HepG2 (cell line): Measurements from ENCODE around the gene BRCA1. TPM values are rescaled to one million over a fixed set of nuclear protein-coding genes. Genes with fewer than 3 reads are reported as not detected.

Source experiments
- GMEB1 ChIP-seq: sonication (generic); formaldehyde crosslinking; IDR thresholded peaks from 2 replicates; pipeline ENCODE4 v1.5.1; 2020; ENCODE audit warnings: missing genetic modification reagents, mild to moderate bottlenecking, borderline replicate concordance
- HNRNPUL1 ChIP-seq: fragments of 200-400 bp; formaldehyde crosslinking; IDR thresholded peaks from 2 replicates; pipeline ENCODE4 v1.6.1; 2017; ENCODE audit warnings: low read depth, mild to moderate bottlenecking, low read length, moderate library complexity
- JDP2 ChIP-seq: sonication (generic); formaldehyde crosslinking; IDR thresholded peaks from 2 replicates; pipeline ENCODE4 v1.8.1; 2022; ENCODE audit warnings: missing genetic modification reagents, borderline replicate concordance
- PHB2 ChIP-seq: fragments of 450-650 bp; IDR thresholded peaks from 2 replicates; pipeline ENCODE4 v1.6.1; 2018; ENCODE audit not compliant: partially characterized antibody
- TAF15 ChIP-seq: fragments of 200-400 bp; formaldehyde crosslinking; IDR thresholded peaks from one replicate; pipeline ENCODE4 v1.6.1; 2018; ENCODE audit warnings: mild to moderate bottlenecking, low read depth, low read length; ENCODE audit not compliant: poor library complexity, severe bottlenecking
- TGIF2 ChIP-seq: IDR thresholded peaks from 2 replicates; pipeline ENCODE4 v1.6.1; 2016; ENCODE audit warnings: control low read depth, missing compliant biosample characterization
- ZNF337 ChIP-seq: sonication (generic); formaldehyde crosslinking; IDR thresholded peaks from 2 replicates; pipeline ENCODE4 v1.5.1; 2020; ENCODE audit warnings: missing genetic modification reagents, low read depth, mild to moderate bottlenecking, borderline replicate concordance
- polyA plus RNA-seq, 8 experiments: library from polyadenylated mRNA; depleted of rRNA in 3 of 8; stranded (reverse) in 7 of 8; unstranded in 1 of 8; fragments of >200 nt; fragmentation: Illumina TruSeq in 4 of 8; extraction: Trizol in 4 of 8; gene quantifications; 2 replicates each; pipeline versions ENCODE4 v1.2.1 to v1.2.3, GENCODE V29; 2011 to 2016; ENCODE audit warnings: low read depth in 4 of 8, missing spikeins in 1 of 8, mixed read lengths in 1 of 8; ENCODE audit not compliant: insufficient read depth in 1 of 8
- total RNA-seq, 5 experiments: library from RNA; depleted of rRNA; stranded (reverse); fragments of >200 nt; fragmentation: Illumina TruSeq; extraction: Trizol; gene quantifications; 2 replicates each; pipeline ENCODE4 v1.2.3, GENCODE V29; 2016; ENCODE audit warnings: low read depth in 1 of 5
- TF ChIP-seq, protein P1 (sequence below): IDR thresholded peaks from 2 replicates; pipeline ENCODE4 v1.6.1; 2016; ENCODE audit warnings: low read depth, control low read depth
- TF ChIP-seq, protein P2 (sequence below): sonication (generic); formaldehyde crosslinking; IDR thresholded peaks from 2 replicates; pipeline ENCODE4 v1.4.0; 2020; ENCODE audit warnings: missing genetic modification reagents, borderline replicate concordance
- TF ChIP-seq, protein P3 (sequence below): sonication (generic); formaldehyde crosslinking; IDR thresholded peaks from 2 replicates; pipeline ENCODE4 v1.4.0; 2020; ENCODE audit warnings: missing genetic modification reagents

The BRCA1 gene
- total and polyA plus RNA-seq, 2 of the 13 experiments (the other 11 are each of a cell fraction or from before 2014, with no cell fraction given), result 13.3 to 37.5 TPM

DNA sequence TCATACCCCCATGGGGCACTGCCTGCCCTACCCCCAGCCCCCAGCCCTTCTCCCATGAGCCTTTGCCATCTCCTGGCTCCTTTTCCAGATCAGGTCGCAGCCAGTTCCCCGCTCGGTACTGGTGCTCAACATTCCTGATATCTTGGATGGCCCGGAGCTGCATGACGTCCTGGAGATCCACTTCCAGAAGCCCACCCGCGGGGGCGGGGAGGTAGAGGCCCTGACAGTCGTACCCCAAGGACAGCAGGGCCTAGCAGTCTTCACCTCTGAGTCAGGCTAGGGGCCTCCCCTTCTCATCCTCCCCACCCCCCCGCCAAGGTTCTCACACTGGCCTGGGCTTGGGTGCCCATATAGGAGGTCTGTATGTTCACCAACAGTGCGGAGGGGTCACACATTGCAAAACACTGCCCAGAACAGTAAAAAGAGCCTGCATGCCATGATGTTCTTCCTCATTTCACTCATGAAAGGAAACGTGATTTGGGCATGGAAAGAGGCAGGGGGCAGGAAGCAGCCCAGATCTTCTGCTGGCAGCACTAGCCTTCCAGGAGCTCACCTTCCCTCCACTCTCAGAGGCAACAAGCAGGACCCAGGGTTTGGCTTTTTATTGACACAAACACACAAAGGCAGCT, 111.0 kb downstream of the BRCA1 start (continued):
- TF ChIP-seq, protein P1, sequence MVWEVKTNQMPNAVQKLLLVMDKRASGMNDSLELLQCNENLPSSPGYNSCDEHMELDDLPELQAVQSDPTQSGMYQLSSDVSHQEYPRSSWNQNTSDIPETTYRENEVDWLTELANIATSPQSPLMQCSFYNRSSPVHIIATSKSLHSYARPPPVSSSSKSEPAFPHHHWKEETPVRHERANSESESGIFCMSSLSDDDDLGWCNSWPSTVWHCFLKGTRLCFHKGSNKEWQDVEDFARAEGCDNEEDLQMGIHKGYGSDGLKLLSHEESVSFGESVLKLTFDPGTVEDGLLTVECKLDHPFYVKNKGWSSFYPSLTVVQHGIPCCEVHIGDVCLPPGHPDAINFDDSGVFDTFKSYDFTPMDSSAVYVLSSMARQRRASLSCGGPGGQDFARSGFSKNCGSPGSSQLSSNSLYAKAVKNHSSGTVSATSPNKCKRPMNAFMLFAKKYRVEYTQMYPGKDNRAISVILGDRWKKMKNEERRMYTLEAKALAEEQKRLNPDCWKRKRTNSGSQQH (CRISPR knock-in tag), result no peak
- TF ChIP-seq, protein P2, sequence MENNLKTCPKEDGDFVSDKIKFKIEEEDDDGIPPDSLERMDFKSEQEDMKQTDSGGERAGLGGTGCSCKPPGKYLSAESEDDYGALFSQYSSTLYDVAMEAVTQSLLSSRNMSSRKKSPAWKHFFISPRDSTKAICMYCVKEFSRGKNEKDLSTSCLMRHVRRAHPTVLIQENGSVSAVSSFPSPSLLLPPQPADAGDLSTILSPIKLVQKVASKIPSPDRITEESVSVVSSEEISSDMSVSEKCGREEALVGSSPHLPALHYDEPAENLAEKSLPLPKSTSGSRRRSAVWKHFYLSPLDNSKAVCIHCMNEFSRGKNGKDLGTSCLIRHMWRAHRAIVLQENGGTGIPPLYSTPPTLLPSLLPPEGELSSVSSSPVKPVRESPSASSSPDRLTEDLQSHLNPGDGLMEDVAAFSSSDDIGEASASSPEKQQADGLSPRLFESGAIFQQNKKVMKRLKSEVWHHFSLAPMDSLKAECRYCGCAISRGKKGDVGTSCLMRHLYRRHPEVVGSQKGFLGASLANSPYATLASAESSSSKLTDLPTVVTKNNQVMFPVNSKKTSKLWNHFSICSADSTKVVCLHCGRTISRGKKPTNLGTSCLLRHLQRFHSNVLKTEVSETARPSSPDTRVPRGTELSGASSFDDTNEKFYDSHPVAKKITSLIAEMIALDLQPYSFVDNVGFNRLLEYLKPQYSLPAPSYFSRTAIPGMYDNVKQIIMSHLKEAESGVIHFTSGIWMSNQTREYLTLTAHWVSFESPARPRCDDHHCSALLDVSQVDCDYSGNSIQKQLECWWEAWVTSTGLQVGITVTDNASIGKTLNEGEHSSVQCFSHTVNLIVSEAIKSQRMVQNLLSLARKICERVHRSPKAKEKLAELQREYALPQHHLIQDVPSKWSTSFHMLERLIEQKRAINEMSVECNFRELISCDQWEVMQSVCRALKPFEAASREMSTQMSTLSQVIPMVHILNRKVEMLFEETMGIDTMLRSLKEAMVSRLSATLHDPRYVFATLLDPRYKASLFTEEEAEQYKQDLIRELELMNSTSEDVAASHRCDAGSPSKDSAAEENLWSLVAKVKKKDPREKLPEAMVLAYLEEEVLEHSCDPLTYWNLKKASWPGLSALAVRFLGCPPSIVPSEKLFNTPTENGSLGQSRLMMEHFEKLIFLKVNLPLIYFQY (CRISPR knock-in tag), result no peak
- no peak for TF ChIP-seq JDP2 (CRISPR knock-in tag)
- TF ChIP-seq GMEB1 (CRISPR knock-in tag), result no peak
- TF ChIP-seq TGIF2, result no peak
- no peak for TF ChIP-seq TAF15
- no peak for TF ChIP-seq PHB2
- no peak for TF ChIP-seq HNRNPUL1
- TF ChIP-seq ZNF337 (CRISPR knock-in tag), result no peak
- TF ChIP-seq, protein P3, sequence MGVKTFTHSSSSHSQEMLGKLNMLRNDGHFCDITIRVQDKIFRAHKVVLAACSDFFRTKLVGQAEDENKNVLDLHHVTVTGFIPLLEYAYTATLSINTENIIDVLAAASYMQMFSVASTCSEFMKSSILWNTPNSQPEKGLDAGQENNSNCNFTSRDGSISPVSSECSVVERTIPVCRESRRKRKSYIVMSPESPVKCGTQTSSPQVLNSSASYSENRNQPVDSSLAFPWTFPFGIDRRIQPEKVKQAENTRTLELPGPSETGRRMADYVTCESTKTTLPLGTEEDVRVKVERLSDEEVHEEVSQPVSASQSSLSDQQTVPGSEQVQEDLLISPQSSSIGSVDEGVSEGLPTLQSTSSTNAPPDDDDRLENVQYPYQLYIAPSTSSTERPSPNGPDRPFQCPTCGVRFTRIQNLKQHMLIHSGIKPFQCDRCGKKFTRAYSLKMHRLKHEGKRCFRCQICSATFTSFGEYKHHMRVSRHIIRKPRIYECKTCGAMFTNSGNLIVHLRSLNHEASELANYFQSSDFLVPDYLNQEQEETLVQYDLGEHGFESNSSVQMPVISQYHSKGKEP (CRISPR knock-in tag), result no peak
